NB4 (cell line): Measurements from ENCODE around the gene IPPK.

Source experiments
- CTCF ChIP-seq: IDR thresholded peaks from one replicate; pipeline ENCODE4 v1.5.1; 2012; ENCODE audit warnings: low read depth, low read length
- POLR2A ChIP-seq: IDR thresholded peaks from 2 replicates; pipeline ENCODE4 v1.6.1; 2011; ENCODE audit warnings: mild to moderate bottlenecking; ENCODE audit not compliant: insufficient read length; ENCODE audit errors: extremely low read depth

- TF ChIP-seq POLR2A (no peak), CTCF (no peak)
These were observed 45.7 kb upstream of the IPPK start for GRCh38 chr9:92715488-92716231.
